ENCODE data around the gene ADARB2.

ADARB2 gene

DNA sequence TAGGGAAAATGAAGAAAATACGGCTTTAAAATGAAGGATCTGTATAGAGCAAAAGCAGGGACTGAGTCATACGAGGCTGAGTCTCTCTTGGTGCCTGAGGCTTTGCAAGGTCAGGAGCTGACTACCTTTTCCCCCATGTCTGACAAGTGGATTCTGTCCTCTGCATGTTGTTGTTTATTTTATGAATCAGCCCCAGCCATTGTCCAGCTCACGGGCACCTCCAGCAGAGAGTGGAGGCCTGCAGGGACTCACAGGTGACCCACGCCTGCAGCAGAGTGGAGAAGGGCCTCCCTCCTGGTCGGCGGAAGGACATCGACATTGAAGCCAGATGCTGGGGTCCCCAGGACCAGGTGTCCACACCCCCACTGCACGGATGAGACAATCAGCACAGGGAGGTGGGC lies 447.3 kb downstream of the ADARB2 start:
- CTCF ChIA-PET = no interaction called here
- DNase-seq (ENCODE audit: extremely low spot score) = no peak
- TF ChIP-seq CTCF (IDR thresholded peaks at IDR 0.05; ENCODE audit: control extremely low read depth, extremely low read depth, low read depth, missing control alignments) = no peak
- POLR2A ChIA-PET = no interaction called here

DNA sequence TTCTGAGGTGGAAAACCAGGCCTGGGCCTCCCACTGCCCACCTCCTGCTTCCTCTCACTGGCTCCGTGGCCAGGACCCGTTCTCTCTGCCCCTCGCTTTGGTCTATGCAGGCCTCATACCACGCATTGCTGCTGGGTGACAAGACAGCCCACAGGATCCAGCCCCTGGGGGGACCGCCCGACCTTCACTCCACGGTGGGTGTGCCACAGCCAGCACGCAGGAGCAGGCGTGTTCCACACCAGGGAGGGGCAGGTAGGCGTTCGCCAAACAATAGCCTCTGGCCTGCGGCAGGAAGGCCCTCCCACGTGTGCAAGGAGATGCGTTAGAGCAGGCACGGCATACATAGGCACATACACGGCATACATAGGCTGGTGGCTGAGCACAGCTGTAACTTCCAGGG lies 447.7 kb downstream of the ADARB2 start:
- DNase-seq (ENCODE audit: extremely low spot score) = no peak
- CTCF ChIA-PET = no interaction called here
- TF ChIP-seq CTCF (IDR thresholded peaks at IDR 0.05; ENCODE audit: control extremely low read depth, extremely low read depth, low read depth, missing control alignments) = no peak
- POLR2A ChIA-PET = no interaction called here

DNA sequence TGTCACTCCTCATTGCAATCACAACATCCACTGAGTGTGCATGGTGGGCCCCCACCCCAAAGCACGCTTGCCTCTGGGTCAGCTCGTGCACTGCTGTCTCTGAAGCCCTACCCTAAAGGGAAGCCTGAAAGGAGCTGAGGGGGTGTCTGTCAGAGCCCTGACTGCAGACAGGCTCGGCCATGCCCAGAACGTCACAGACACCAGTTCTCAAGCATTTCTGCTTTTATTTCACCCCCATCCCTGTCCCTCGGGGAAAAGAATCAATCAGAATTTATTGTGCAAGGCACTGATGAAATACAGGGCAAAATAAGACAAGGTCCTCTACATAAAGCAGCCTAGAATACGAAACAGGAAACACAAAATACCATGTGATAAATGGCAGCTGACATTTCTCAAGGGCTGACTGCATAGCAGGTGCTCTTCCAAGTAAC lies 449.3 kb downstream of the ADARB2 start:
- TF ChIP-seq CTCF (IDR thresholded peaks at IDR 0.05; ENCODE audit: control extremely low read depth, extremely low read depth, low read depth, missing control alignments) = no peak
- CTCF ChIA-PET = no interaction called here
- POLR2A ChIA-PET = no interaction called here
- no peak for DNase-seq (ENCODE audit: extremely low spot score)

- TF ChIP-seq CTCF (IDR thresholded peaks at IDR 0.05; ENCODE audit: control extremely low read depth, extremely low read depth, low read depth, missing control alignments) = no peak
- CTCF ChIA-PET = no interaction called here
- no peak for DNase-seq (ENCODE audit: extremely low spot score)
- POLR2A ChIA-PET = no interaction called here
These were observed 449.8 kb downstream of the ADARB2 start for GRCh38 chr10:1287487-1287886.

DNA sequence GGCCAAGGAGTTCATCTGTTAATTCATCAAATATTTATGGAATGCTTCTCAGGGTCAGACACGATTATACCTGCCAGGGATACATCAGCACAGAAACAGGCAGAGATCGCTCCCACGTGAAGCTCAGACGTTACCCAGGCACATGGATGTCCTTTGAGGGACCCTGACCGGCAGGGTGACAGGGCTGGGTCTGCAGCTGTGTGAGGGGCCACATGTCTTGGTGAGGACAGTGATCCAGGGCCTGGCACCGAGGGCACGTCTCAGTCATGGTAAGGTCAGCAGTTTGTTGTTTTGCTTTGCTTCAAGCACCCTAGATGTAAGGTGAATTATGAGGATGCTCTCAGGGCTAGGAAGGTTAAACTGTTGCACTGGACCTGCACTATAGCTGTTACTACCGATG lies 453.2 kb downstream of the ADARB2 start:
- POLR2A ChIA-PET = no interaction called here
- CTCF ChIA-PET = no interaction called here
- no peak for TF ChIP-seq CTCF (IDR thresholded peaks at IDR 0.05; ENCODE audit: control extremely low read depth, extremely low read depth, low read depth, missing control alignments)
- DNase-seq (ENCODE audit: extremely low spot score) = no peak

DNA sequence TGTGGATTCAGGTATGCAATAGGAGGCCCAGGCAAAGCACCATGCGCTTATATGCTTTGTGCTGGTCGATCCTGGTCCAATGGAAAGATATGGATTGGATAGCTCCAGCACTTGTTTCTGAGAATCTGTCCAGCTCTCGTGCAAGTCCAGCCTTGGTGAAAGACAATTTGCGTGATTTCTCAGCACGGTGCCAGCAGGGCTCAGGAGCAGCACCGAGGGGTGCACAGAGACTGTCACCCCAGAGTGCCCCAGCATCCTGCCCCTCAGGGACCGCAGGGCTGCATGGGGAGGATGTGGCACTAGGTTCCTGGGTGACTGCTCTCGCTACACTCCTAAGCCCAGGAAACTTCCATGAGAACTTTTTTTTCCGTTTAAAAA lies 455.9 kb downstream of the ADARB2 start:
- TF ChIP-seq CTCF (IDR thresholded peaks at IDR 0.05; ENCODE audit: control extremely low read depth, extremely low read depth, low read depth, missing control alignments) = no peak
- ChIA-PET POLR2A (no interaction called here), CTCF (no interaction called here)
- no peak for DNase-seq (ENCODE audit: extremely low spot score)

Data from GM10248 (cell line).